Stimulated activated CD8-positive, alpha-beta memory T cell treated with anti-CD3 and anti-CD28 coated beads, Interleukin-4, amount 100 ng/mL, for 48 hours (primary cell): ENCODE data around the gene PIM3.

Experiments
- DNase-seq: peaks from one replicate; pipeline ENCODE4 v3.0.0-alpha.2; 2020

The PIM3 gene

GRCh38 chr22:49928555-49929210 is 31.9 kb upstream of the PIM3 start:
- DNase-seq, result no peak

- peak; percentile 88 for DNase-seq
Measured at GRCh38 chr22:49929211-49929979, 31.2 kb upstream of the PIM3 start.

- no peak for DNase-seq
Measured at GRCh38 chr22:49929994-49930575, 30.5 kb upstream of the PIM3 start.

GRCh38 chr22:49930596-49931412 is 29.8 kb upstream of the PIM3 start:
- DNase-seq, result peak; percentile 66

- DNase-seq, result no peak
Measured at GRCh38 chr22:49933236-49934159, 27.1 kb upstream of the PIM3 start.

GRCh38 chr22:49934160-49934890 is 26.2 kb upstream of the PIM3 start:
- peak; percentile 55 for DNase-seq

- peak; percentile 95 for DNase-seq
Measured at GRCh38 chr22:49934891-49935557, 25.5 kb upstream of the PIM3 start.

GRCh38 chr22:49935561-49935960 is 25.0 kb upstream of the PIM3 start:
- DNase-seq, result peak; percentile 57

- peak; percentile 98 for DNase-seq
Measured at GRCh38 chr22:49936018-49936972, 24.3 kb upstream of the PIM3 start.

- no peak for DNase-seq
Measured at GRCh38 chr22:49936973-49937757, 23.4 kb upstream of the PIM3 start.

- DNase-seq, result no peak
Measured at GRCh38 chr22:49937758-49938564, 22.6 kb upstream of the PIM3 start.

- DNase-seq, result no peak
Measured at GRCh38 chr22:49938565-49939136, 21.9 kb upstream of the PIM3 start.

GRCh38 chr22:49941507-49942316 is 18.9 kb upstream of the PIM3 start:
- DNase-seq, result no peak

GRCh38 chr22:49942565-49943404 is 17.8 kb upstream of the PIM3 start:
- no peak for DNase-seq

- DNase-seq, result no peak
Measured at GRCh38 chr22:49943405-49943765, 17.2 kb upstream of the PIM3 start.
